ENCODE measurements around the gene SPIB.

Gene SPIB

DNA sequence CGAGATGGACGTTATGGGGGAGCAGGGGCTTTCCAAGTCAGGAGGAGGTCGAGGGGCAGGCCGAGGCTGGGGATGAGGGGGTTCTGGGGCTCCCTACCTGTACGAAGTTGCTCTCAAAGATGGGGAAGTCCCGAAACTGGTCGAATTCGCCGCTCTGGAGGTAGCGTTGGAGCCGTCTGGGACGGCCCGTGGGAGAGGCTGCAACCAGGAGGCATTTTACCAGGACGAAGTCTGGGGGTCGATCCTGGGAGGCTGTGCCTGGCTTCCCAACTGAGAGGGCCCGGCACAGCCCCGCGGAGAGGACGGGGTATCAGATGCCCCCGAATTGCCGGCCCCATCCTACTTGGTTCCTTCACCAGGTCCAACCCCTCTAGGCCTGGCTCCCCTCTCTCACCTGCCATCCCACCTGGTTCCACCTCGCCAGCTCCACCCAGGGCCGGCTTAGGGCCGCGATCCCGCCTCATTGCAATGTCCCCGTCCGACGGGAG lies 57.0 kb downstream of the SPIB start:
- DNase-seq, result no peak

DNA sequence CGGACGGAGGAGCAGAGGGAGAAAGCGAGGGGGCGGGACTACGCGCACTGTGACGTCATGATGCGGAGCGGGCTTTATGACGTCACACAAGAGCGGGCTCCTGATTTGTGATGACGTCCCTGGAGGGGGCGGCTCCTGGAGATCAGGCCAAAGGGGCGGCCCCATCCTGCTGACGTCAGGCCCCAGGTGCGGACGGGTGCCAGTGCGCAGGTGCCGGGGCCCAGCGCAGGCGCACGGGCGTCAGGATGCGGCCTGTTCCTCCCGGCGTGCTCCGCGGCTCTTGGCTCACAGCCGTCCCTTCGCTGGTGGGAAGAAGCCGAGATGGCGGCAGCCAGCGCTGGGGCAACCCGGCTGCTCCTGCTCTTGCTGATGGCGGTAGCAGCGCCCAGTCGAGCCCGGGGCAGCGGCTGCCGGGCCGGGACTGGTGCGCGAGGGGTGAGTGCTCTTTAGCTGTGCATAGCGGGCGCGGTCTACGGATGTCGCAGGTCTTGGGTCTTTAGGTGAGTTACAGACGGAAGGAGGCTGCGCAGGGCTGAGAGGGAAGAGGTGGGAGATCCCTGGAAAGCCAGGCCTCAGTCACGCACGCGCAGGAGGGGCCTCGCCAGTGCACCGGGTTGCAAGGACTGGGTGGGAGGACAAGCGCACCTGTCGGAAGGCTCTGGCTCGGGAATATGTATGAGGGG lies 57.6 kb downstream of the SPIB start, which contains the start of the genes EMC10 and GARIN5A:
TSS of gene EMC10 (plus strand) at position 284 of the 683 bp plus-strand sequence. CDS start at position 322, 38 bp downstream.
TSS of gene GARIN5A (minus strand) at position 625 of the 683 bp plus-strand sequence. CDS start at position 165, 460 bp downstream.
- peak; percentile 95 for DNase-seq

DNA sequence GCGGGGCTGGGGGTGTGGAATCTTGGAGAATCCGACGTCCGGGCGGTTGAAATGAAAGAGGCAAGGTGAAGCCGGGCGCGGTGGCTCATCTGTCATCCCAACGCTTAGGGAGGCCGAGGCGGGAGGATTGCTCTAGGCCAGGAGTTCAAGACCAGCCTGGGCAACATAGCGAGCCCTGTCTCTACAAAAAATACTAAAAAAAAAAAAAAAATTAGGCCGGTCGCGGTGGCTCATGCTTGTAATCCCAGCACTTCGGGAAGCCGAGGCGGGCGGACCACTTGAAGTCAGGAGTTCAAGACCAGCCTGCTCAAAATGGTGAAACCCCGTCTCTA lies 58.1 kb downstream of the SPIB start:
- no peak for DNase-seq

DNA sequence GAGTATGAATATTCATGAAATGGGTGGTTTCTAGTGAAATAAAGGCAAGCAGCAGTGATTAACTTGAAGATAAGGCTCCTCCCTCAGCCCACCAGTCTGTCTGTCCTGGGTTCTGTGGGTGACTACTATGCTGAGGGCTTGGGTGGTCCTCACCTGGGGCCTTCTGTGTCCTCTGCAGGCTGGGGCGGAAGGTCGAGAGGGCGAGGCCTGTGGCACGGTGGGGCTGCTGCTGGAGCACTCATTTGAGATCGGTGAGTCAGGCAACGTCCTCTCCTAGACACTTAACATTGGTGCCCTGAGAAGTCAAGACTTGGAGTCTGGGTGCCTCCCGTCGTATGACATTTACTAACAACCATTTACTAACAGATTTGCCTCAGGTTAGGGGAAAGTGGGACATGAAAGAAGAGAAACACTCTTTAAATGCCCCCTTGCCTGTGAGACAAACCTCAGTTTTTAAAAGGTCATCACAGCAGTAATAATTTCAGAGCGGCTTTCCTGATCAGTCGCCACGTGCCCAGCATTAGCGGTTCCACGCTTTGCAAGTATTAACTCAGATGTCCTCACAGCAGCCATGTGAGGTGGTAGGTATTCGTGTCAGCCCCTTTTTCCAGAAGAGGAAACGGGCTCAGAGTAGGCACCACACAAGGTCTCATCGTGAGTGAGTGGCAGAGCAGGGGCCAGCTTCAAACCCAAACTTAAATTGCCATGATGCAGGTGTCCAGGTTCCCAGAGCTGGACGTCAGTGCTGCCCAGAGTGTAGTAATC lies 59.2 kb downstream of the SPIB start:
- DNase-seq, result no peak

DNA sequence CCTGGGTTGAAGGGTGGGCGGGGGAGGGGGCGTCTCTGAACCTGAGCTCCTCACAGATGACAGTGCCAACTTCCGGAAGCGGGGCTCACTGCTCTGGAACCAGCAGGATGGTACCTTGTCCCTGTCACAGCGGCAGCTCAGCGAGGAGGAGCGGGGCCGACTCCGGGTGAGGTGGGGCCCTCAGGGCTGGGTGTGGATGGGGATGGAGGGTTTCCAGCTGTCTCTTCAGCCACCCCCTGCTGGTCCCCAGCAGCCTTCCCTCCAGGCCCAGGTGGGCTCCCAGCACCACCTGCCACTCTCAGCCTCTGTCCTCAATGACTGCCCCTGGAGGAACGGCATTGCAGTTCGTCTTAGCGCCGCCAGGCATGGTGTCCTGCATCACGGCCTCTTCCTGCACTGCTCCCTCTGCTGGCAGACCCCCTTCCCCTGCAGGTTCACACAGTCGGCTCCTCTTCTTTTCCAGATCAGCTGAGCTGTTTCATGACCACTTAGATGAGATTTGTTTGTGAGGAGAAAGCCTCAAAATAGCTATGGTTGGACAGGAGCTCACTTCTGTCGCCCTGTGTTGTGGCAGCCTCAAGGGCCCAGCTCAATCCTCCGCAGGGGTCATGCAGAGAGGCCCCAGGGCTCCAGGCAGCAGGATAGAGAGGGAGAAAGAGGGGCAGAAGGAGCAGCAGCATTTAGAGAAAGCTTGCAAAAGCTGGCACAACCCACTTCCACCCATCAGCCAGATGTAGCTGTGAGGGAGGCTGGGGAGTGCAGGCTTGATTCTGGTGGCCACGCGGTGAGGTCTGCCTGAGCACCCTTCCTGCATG lies 60.4 kb downstream of the SPIB start:
- no peak for DNase-seq

DNA sequence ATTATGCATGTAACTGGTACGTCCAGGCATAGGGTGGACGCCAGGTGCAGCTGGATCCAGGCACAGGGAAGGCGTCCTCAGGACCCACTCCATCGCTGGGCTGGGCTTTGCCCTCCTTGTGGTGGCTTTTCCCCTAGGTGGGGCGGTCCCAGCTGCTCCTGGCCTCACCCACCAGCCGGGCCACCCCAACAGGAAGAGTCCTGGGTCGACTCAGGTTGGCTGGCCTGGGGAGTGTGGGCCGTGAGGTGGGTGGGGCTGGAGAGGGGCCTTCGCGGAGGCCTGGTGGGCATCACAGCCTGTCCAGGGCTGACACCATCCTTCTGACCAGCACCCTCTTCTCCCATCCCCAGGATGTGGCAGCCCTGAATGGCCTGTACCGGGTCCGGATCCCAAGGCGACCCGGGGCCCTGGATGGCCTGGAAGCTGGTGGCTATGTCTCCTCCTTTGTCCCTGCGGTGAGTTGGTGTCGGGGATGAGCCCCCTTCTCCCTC lies 61.1 kb downstream of the SPIB start:
- DNase-seq, result no peak

DNA sequence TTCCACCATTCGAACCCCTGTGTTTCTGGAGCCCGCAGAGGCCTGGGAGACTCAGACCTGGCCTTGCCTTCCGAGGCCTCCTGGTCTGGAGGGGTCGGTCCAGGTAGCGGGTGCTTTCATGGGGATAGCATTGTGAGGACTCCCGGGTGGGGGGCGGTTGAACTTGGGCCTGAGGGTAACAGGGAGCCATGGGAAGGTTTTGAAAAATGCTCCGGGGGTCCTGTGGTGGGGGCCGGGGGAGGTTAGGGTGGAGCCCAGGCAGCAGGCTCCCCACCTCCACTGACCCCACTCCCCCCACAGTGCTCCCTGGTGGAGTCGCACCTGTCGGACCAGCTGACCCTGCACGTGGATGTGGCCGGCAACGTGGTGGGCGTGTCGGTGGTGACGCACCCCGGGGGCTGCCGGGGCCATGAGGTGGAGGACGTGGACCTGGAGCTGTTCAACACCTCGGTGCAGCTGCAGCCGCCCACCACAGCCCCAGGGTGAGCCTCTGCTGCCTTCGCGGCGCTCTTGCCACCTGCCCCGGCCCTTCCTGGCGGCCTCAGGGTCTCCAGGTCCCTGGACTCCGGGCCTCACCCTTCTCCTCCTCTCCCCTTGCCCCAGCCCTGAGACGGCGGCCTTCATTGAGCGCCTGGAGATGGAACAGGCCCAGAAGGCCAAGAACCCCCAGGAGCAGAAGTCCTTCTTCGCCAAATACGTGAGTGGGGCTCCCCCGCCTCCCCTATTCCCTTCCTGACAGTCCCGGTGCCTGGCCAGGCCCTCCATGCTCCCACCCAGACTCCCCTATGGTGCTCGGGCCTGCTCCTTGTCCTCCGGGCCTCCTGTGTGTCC lies 61.8 kb downstream of the SPIB start:
- no peak for DNase-seq

Data from femur (tissue), 1 donor.